Endothelial cell of umbilical vein (primary cell): Measurements from ENCODE around the gene EDC3.
A peak's percentile ranks its signal among the peaks of the same experiment; 100 is the strongest.

Experiments used
- EZH2 ChIP-seq: IDR thresholded peaks from 2 replicates; pipeline ENCODE4 v1.6.1; 2012; ENCODE audit warnings: borderline replicate concordance, low read depth, mild to moderate bottlenecking, moderate library complexity, low read length, inconsistent platforms; ENCODE audit not compliant: severe bottlenecking
- FOS ChIP-seq: IDR thresholded peaks from 2 replicates; pipeline ENCODE4 v1.6.1; 2011; ENCODE audit warnings: mild to moderate bottlenecking, low read length, moderate library complexity, borderline replicate concordance; ENCODE audit not compliant: insufficient read depth
- GATA2 ChIP-seq: IDR thresholded peaks from 2 replicates; pipeline ENCODE4 v1.7.0; 2011; ENCODE audit warnings: low read depth, mild to moderate bottlenecking, moderate library complexity, mixed read lengths, low read length; ENCODE audit not compliant: insufficient read length, insufficient read depth
- POLR2A ChIP-seq: IDR thresholded peaks from 2 replicates; pipeline ENCODE4 v1.6.1; 2012; ENCODE audit warnings: low read depth, mild to moderate bottlenecking, control low read depth, low read length
- POLR2AphosphoS5 ChIP-seq: IDR thresholded peaks from 2 replicates; pipeline ENCODE4 v1.6.1; 2012; ENCODE audit warnings: low read depth, mild to moderate bottlenecking, control low read depth, low read length, moderate library complexity; ENCODE audit not compliant: insufficient read depth
- TF ChIP-seq, protein P1 (sequence below), 2 donors: IDR thresholded peaks; 1 replicate in 1 of 2; 2 replicates in 1 of 2; pipeline ENCODE4 v1.5.1; 2011; ENCODE audit warnings: low read length in 2 of 2, mild to moderate bottlenecking in 2 of 2, moderate library complexity in 2 of 2, control low read depth in 1 of 2, inconsistent platforms in 1 of 2, low read depth in 1 of 2; ENCODE audit not compliant: insufficient read depth in 1 of 2; ENCODE audit errors: extremely low read depth in 1 of 2

DNA sequence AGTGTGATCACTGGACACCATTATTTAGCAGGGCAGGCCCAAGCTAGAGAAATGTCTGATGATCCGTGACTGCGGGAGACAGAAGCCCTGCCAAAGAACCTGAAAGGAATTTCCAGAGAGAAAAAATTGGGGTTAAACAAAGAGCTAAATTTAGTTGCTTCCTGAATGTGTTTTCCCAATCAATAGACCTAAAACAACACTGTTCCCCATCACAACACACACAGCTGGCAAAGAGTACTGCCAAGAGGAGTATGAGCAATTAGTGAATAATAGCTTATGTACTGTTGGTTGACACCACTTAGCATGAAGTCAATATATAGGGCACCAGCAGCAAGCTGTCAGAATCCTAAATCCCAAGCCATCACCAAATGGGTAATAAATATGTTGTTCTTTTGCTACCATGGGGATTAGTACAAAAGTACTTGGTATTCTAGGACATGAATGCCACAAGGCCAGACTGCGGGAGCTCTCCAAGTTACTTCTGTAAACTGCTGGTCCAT is 44.5 kb downstream of the EDC3 start:
- peak; percentile 71 for TF ChIP-seq POLR2AphosphoS5
- TF ChIP-seq, protein P1, sequence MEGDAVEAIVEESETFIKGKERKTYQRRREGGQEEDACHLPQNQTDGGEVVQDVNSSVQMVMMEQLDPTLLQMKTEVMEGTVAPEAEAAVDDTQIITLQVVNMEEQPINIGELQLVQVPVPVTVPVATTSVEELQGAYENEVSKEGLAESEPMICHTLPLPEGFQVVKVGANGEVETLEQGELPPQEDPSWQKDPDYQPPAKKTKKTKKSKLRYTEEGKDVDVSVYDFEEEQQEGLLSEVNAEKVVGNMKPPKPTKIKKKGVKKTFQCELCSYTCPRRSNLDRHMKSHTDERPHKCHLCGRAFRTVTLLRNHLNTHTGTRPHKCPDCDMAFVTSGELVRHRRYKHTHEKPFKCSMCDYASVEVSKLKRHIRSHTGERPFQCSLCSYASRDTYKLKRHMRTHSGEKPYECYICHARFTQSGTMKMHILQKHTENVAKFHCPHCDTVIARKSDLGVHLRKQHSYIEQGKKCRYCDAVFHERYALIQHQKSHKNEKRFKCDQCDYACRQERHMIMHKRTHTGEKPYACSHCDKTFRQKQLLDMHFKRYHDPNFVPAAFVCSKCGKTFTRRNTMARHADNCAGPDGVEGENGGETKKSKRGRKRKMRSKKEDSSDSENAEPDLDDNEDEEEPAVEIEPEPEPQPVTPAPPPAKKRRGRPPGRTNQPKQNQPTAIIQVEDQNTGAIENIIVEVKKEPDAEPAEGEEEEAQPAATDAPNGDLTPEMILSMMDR (IDR thresholded peaks at IDR 0.05; ENCODE audit: extremely low read depth in 1 of 2, insufficient read depth in 1 of 2, low read depth in 1 of 2, low read length in 2 of 2) = no peak
- peak; percentile 35 for TF ChIP-seq POLR2A
- no peak for TF ChIP-seq EZH2
- TF ChIP-seq GATA2 = no peak
- no peak for TF ChIP-seq FOS
